Measurements from ENCODE around the gene RGS7.
"Not testable (repeated sequence)": the region's sequence is repeated elsewhere in the genome, so short reads cannot be mapped to it uniquely, and the experiment has no call there.

The RGS7 gene

DNA sequence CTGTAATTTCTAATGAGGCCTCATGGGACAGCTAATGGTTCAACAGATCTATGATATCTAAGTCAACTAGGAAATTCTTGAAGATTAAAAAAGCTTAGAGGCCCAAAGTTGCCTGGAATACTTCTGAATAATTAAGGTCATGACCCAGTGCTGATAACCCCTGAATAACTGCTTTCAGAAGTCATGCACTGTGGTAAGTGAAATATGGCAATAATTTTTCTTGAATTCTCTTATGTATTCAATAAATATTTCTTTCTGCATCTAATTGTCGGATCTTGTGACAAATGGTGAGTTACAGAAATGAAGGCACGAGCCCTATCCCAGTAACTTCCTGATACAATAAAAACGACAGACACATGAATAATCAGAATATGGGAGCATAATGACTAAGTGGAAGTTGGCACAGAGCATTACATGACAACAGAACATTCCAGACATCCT is 525.8 kb downstream of the RGS7 start:
- no peak for DNase-seq (ENCODE audit: low read depth)

DNA sequence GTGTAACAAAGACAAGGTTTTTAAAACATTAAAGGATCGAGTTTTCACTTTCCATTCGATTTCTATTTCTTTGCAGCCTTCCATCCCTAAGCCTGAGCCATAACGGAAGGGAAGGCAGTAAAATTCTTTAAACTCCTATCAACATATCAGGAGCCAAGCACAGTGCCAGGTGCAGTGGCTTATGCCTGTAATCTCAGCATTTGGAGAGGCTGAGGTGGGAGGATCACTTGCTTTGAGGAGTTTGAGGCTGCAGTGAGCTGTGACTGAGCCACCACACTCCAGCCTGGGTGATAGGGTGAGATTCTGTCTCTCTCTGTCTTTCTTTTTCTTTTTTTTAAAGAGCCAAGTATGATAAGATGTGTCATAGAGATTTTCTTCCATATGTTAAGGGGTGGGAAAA is 527.5 kb downstream of the RGS7 start:
- DNase-seq (ENCODE audit: low read depth), result no peak

DNA sequence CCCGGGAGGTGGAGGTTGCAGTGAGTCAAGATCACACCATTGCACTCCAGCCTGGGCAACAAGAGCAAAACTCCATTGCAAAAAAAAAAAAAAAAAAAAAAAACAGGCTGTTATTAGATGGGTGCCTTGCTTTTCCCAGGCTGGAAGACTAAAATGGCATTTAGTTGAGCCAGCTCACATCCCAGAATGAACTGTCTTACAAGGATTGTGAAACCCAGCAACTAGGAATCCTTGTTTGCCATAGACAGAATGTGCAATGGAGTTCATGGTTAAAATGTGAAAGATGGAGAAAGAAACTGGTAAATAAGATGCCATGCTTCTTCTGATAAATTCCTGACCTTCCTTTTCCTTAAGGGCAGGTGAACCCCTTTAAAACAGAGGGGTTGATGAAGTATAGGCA is 529.2 kb downstream of the RGS7 start:
- DNase-seq (ENCODE audit: low read depth), result no peak

DNA sequence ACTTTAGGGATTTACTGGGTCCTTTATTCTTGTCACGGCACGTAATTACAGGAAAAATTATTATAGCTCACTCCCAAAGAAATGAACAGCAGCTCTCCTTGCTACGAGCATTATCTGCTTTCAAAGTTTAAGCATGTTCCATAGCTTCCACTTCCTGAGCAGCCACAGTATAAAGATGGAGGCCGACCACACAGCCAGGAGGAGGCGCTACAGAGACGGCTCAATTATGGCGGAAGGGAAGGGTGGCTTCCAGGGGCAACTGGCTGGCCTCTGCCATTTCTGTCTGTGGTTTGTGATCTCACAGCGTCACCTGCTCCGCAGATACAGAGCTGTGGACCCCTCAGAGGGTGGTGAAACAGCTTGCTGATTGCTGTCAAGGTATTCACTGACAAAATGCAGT is 532.8 kb downstream of the RGS7 start:
- no peak for DNase-seq (ENCODE audit: low read depth)

DNA sequence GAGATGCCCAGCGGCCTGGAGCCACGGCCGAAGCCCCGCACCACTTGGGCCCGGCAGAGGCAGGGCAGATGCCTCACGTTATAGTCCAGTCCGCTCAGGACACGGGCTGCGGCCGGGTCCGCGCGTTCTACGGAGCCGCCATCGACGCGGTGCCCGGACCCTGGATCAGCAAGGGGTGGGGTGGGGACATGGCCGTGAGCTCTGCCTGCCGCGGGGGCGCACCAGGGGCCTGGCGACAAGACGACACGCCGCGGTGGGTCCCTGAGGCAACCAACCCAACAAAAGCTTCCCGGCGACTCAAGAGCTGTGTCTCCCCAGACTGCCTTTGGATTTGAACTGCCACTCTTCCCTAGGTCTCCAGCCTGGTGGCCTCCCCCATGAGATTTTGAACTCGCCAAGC is 533.6 kb downstream of the RGS7 start:
- DNase-seq (ENCODE audit: low read depth), result no peak

DNA sequence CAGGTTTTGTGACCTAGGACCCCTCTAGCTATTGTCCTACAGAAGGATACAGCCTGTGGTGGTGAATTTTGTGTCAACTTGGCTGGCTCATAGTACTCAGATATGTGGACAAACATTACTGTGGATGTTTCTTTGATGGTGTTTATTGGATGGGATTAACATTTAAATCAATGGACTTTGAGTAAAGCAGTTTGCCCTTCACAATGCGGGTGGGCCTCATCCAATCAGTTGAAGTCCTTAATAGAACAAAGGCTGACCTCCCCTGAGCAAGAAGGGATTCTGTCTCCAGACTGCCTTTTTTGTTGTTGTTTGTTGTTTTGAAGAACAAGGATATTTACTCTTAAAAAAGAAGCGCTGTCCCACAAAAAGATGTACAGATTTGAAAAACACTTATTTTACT is 535.1 kb downstream of the RGS7 start:
- DNase-seq (ENCODE audit: low read depth), result no peak

DNA sequence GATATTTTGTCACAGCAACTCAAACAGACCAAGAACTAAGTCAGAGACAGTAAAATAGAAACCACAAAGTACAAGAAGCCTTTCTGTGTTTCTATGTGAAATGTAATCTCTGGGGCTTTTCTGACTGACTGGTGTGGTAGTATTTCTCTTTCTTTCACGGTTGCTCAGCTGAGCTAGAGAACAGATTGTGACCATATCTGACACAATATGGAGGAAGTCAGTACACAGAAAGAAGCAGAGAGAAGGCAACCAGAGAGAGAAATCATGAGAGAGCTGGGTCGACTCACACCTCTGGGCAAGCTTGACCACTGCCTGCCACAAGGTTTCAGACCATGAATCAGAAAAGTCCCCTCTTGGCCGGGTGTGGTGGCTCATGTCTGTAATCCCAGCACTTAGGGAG is 536.2 kb downstream of the RGS7 start:
- DNase-seq (ENCODE audit: low read depth), result no peak

DNA sequence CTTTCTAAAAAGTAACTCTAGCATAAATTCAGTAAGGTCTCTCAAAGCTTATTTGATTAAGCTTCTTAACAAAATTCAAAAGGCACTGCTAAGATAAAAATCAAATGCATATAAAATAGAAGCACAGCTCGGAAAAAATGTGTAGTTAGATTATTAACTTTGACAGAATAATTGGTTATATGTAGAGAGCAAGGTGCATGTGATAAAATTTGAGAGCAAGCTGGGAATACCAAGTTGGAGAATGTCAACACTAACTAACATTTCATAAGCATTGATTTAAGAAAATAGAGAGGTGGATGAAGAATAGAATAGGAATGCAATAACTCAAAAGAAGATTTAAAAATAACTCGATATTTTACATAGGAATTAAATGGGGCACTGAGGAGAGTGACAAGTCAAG is 540.5 kb downstream of the RGS7 start:
- no peak for DNase-seq (ENCODE audit: low read depth)

DNA sequence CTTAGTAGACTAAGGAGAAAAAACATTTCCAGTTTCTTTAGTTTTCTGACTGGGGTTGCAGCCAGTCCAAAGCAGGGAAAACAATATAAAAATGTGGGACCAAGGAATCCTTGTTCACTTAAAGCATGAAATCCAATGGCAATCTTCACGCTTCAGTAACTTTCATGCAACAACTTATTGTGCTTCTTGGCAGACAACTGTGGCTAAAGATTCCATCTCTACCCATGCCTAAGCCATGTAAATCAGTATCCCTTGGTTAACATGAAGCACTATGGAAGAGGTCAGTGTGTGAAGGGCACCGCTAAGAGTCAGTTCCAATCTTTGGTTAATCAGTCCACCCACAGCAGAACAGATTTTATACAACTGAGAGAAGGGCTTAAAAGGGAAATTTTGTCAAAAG is 543.3 kb downstream of the RGS7 start:
- DNase-seq (ENCODE audit: low read depth), result no peak

DNA sequence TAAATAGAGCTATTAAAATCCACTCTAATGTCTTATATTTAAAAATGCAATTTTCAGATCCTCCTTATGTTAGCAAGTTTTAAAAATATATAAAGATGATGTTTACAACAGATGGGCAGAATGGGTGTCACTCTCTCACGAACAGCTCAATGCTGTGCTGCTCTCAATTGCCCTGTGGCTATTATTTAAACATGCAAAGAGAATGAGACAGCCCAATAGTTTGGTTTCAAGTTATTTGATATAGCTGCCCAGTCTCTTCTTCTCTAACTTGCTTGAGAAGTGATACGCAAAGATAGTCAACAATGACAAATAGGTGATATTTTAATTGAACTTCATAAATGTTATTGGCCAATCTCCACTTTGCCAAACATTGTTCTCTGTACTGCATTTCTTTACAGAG is 545.7 kb downstream of the RGS7 start:
- no peak for DNase-seq (ENCODE audit: low read depth)

DNA sequence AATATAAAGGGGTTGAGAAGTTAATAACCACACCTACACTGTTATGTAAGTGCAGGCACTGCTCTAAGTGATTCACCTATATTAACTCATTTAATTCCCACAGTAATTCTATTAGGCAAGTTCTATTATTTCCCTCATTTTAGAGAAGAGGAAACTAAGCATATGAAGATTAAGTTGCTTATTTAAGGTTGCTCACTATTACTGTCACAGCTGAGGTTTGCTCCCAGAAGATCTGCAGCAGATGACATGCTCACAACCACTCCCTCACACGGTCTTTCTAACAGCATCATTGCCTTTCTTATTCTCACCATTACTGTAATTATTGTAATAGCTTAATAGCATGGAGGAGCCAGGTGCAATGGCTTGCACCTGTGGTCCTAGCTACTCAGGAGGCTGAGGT is 548.6 kb downstream of the RGS7 start:
- no peak for DNase-seq (ENCODE audit: low read depth)

DNA sequence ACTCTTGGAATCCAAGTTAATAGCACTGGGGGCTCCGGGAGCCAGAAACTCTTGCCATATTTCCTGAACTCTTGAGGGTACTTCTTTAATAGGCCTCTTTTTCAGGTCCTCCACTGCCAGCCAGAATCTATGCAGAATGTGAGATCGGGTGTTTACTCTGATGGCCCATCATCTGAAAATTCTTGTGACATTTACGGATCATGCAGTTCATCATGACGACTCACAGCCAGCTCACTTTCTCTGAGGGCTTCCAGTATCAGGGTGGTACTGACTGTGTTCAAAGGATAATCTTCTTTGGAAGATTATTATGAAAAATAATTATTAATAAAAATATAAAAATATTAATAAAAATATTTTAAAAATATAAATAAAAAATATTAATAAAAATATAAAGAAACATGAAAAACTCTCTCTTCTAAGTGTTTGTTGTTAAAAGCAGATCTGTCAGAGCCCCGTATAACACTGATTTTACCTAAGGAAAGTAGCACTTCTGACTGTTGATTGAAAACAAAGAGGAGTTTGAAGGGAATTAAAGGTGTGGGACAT is 550.7 kb downstream of the RGS7 start:
- no peak for DNase-seq (ENCODE audit: low read depth)

DNA sequence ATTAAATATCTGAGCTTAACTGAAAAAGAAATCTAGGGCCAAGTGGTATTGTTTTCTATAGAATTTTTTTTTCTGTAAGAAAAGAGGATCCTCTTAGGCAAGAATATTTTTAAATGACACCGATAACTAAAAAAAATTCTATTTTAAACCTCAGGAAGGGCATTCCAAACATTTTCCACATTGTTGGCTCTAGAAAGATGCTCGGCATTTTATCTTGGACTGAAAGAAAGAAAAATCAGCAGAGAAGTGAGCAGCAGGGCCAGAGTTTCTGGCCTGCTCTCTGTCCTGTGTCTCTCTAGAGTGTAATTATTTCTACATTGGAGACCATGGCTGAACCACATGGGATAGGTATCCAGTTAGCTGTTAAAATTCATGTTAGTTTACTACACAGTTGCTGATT is 552.5 kb downstream of the RGS7 start:
- DNase-seq (ENCODE audit: low read depth), result no peak

DNA sequence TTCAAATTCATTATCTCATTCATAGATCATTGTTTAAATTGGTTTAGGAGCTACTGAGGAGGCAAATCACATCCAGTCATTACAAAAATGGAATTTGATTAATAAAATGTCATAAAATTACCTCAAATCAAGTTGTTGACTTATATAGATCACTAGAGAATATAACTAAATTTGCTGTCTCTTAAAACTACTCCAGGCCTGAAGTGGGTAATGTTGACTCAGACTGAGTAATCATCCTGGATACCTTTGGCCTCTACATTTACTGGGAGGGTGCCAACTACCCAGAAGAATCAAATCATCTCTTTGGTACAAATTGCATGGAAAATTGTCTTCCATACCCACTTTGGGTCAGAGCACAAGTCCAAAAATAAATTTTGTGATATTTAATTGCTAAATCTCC is 553.9 kb downstream of the RGS7 start:
- no peak for DNase-seq (ENCODE audit: low read depth)

DNA sequence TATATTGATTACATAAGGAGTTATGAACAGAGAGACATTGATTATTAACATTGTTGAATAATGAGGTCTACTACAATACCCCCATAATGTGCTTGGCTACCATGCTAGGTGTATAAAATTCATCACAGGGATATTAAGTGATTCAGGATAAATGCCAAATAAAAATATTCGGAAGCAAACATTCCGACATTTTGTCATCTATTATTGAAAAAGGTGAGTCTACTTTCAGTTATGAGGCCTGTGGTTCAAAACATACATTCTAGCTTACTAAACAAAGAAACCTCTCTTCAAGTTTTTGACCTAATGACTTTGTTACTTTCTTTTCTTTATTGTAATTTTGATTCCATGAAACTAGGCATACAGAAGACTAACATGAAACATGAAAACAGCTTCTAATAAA is 554.7 kb downstream of the RGS7 start:
- DNase-seq (ENCODE audit: low read depth), result no peak

DNA sequence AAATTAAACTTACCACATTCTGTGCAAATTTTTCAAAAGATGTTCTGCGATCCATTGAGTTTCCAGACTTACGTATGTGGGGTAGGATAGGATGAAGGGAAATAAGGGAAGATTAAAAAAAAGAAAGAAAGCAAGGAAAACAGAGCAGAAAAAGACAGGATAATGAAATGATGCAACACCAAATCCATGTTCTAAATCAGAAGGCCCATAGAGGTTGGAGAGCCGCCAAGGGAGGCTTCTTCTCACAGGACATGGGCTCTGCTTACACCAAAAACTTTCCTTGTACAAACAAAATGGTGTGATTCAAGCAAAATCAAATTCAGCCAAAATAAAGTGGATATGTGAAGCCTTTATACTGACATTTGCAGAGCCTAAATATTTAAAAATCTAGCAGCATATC is 555.6 kb downstream of the RGS7 start:
- no peak for DNase-seq (ENCODE audit: low read depth)

DNA sequence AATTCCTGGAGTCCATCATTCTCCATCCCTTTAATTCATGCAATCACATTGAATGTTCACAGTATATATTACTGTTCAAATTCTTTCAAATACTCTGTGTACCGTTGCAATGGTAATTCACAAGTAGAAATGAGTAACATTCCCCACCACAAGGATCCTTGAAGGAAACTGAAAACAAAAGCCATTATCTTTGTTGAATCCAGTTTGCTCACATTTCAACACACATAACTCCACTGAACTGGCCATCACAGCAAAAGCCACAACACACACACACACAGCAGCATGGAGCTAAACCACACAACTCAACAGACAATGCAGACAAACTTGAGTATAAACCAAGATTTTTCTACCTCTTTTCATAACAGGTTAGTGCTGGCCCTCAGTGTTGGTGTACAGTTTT is 556.7 kb downstream of the RGS7 start:
- DNase-seq (ENCODE audit: low read depth), result no peak

DNA sequence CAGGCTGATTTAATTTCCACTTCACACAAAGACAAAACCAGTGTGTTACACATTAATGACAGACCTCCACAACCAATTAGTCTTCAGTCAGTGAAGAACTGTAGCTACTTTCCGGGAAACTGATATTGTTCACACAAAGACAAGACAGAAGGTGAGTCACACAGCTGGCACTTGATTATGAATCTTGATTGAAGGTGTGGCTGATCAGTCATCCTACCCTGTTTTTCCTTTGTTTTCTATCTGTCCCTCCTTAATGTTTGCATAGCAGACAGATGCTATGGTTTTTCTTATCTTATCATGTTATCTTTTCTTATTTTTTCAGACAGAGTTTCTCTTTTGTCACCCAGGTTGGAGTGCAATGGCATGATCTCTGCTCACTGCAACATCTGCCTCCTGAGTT is 560.0 kb downstream of the RGS7 start:
- DNase-seq (ENCODE audit: low read depth), result no peak

DNA sequence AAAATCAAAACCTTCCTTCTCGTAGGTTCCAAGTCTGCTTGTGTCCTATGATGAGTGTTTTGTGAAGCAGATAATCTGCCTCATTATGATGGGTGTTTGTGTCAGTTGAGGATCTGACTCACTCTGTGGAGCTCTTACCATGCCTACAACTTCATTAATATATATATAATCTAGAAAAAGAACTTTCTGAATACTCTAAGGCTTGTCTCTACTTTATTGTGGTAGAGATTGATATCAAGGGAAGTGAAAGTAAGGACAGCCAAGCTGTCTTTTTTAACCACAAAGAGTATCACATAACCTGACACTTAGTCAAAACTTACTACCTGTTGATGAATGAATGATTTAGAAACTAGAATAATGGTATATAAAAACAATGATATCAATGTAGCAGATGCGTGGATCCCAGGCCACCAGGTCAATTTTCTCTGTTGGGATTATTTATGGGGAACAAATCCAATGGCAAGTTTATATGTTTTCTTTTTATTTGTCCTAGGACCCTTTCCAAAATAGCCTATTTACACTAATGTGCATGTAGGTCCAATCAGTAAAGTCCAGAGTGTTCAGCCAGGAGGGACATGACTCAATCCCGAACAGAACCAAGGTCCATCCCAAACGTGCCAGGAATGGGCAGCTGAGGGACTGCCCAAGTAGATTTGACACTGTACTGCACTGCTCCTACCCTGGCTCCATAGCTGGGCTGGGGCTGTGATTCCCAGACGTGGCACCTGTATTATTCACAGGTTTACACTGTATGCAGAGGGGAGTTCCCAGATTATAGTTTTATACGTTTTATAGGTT is 562.8 kb downstream of the RGS7 start:
- DNase-seq (ENCODE audit: low read depth), result no peak

DNA sequence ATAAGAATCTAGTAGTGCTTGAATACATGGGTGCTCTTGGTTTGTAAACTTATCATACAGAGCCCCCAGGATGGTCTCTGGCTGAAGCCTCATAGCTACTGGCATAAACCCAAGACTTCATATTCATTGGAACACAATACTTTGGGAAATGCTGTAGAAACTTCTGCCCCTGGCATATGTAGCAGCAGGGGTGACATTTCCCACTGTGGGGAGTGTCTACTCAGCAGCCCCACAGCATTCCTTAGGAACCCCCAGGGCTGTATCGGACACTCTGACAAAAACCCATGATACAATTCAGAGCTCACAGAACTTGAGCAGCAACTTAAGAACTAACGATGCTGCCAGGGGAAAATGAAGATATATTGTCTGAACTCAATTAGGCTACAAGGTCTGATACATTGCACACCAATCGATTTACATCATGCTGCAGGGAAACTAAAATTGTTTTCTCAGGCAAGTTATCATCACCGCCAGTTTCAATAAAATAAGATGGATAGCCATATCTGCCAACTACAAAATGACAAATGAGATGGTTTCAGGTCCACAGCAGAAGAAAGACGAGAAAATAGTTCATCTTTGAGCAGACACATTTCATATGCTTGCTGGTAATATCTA is 564.0 kb downstream of the RGS7 start:
- DNase-seq (ENCODE audit: low read depth), result no peak

DNA sequence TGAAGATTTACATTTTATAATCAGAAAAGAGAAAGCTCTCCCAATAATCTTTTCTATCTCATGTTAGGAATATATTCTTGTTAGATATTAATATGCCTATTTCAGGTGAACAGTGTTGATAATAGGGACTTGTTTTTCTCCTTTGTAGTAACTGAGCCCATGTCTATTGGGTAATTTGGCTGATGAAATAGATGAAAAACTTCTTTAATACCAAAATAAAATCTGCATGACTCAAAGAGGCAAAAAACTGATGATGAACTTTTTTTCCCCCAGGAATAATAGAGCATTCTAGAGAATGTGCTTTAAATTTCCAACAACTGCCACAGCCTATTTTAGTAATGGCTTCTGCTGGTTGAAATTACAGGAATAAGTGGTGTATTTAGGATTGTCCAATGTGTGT is 566.1 kb downstream of the RGS7 start:
- no peak for DNase-seq (ENCODE audit: low read depth)

DNA sequence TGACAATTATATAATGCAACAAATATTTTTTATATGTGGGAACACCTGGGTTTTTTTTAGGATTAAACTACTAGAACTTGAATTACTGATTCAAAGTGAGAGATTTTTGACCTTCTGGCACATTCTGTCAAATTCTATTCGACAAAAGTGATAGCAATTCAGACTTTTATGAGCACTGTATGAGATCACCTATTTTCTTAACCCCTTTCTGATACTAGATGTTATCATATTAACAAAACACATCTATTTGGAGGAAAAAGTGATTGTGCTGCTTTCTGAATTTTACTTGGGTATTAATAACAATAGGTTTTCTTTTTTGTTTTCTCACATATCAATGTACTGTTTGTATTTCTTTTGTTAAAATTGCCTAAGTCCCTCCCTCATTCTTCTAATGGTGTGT is 570.1 kb downstream of the RGS7 start:
- no peak for DNase-seq (ENCODE audit: low read depth)

DNA sequence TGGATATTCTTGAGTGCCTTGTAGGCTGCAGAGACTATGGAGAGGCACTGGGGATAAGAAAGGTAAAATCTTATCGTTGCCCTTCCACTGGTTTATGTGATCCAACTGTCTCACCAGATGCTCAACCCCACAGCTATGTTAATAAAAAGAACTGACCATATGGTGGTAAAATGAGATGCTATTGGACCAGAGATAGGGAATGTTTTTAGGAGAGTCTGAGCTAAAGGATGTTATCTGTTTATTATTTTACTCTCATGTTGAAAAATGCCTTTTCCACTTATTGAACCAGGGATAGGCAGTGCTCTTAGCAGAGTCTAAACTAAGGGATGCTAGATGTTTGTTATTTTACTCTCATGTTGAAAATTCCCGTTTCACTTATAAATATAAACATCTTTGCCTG is 572.2 kb downstream of the RGS7 start:
- DNase-seq (ENCODE audit: low read depth), result no peak

DNA sequence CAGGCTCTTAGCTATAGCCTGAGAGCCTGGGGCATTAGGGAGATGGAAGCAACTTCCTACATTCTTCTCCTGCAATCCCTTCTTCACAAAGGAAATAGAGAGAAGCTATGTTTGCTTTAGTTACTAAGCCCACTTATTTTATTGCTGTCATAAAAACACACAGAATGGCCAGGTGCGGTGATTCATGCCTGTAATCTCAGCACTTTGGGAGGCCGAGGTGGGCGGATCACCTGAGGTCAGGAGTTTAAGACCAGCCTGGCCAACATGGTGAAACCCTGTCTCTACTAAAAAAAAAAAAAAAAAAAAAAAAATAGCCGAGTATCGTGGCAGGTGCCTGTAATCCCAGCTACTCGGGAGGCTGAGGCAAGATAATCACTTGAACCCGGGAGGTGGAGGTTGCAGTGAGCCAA is 573.3 kb downstream of the RGS7 start:
- not testable (repeated sequence) for DNase-seq (ENCODE audit: low read depth)

All from stimulated activated CD4-positive, alpha-beta T cell treated with anti-CD3 and anti-CD28 coated beads, Interleukin-2, amount 100 ng/mL, for 4 hours (primary cell).